Stimulated activated CD4-positive, alpha-beta T cell treated with anti-CD3 and anti-CD28 coated beads, Interleukin-4, amount 100 ng/mL, for 1 hour (primary cell): Measurements from ENCODE around the gene SLC2A14.
"Not testable (repeated sequence)": the region's sequence is repeated elsewhere in the genome, so short reads cannot be mapped to it uniquely, and the experiment has no call there.

Source experiments
- DNase-seq: peaks from one replicate; pipeline ENCODE4 v3.0.0-alpha.2; 2020

SLC2A14 gene

GRCh38 chr12:7869137-7869536, 3.6 kb downstream of the SLC2A14 start:
- DNase-seq = no peak

DNA sequence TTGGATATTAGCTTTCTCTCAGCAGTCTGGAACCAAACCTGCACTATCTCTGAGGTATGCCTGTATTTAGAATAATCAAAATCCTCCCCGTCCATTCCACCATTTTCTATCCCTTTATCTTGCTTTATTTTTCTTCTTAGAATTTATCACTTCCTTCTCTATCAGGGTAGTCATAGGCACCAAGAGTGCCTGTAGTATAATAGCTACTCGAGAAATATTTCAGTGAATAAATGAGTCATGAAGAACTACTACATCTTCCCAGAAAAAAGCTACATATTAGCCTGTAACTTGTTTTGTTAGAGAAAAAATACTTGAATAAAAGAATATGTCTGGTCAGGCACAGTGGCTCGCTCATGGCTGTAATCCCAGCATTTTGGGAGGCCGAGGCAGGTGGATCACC, 4.3 kb downstream of the SLC2A14 start:
- no peak for DNase-seq

DNA sequence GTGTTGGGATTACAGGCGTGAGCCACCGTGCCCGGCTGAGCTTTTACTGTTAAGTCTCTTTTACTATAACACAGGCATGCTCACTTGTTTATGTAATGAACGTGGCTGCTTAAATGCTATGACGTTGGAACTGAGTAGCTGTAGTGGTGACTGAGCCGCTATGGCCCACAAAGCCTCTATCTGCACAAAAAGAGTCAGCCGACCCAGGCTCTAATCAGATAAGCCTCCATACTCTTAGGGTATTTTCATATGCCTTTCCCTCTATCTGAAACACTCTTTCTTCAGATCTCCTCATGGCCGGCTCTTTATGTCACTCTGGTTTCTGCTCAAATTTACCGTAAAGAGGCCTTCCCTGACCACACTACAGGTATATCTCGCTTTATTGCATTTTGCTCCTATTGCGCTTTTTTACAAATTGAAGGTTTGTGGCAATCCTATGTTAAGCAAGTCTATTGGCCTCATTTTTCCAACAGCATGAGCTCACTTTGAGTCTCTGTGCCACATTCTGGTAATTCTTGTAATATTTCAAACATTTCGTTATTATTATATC, 8.0 kb downstream of the SLC2A14 start:
- DNase-seq = no peak

GRCh38 chr12:7862814-7863348, 9.8 kb downstream of the SLC2A14 start:
- not testable (repeated sequence) for DNase-seq

DNA sequence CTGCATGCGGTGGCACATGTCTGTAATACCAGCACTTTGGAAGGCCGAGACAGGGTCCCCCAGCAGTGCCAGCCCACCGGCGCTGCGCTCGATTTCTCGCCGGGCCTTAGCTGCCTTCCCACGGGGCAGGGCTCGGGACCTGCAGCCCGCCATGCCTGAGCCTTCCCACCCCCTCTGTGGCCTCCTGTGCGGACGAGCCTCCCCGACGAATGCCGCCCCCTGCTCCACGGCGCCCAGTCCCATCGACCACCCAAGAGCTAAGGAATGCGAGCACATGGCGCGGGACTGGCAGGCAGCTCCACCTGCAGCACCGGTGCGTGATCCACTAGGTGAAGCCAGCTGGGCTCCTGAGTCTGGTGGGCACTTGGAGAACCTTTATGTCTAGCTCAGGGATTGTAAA, 10.4 kb downstream of the SLC2A14 start:
- not testable (repeated sequence) for DNase-seq

GRCh38 chr12:7859552-7859951, 13.2 kb downstream of the SLC2A14 start:
- no peak for DNase-seq

- DNase-seq = no peak
Measured at GRCh38 chr12:7857971-7858370, 14.7 kb downstream of the SLC2A14 start.

GRCh38 chr12:7856516-7856915, 16.2 kb downstream of the SLC2A14 start:
- no peak for DNase-seq

DNA sequence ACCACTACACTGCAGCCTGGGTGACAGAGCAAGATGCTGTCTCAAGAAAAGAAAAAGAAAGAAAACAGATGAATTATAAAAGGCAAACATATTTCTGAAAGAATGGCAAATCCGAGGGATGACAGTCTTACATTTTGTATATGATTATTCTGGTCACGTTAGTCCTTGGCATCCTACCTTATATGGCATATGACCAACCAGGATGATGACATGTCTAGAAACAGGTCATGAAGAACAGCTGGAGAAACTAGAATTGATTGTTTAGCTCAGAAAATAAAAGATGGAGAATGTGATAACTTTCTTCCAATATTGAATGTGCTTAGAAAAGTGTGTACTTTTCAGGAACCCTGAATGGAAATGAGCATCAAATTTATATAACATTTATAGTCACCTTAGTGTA, 19.2 kb downstream of the SLC2A14 start:
- no peak for DNase-seq

DNA sequence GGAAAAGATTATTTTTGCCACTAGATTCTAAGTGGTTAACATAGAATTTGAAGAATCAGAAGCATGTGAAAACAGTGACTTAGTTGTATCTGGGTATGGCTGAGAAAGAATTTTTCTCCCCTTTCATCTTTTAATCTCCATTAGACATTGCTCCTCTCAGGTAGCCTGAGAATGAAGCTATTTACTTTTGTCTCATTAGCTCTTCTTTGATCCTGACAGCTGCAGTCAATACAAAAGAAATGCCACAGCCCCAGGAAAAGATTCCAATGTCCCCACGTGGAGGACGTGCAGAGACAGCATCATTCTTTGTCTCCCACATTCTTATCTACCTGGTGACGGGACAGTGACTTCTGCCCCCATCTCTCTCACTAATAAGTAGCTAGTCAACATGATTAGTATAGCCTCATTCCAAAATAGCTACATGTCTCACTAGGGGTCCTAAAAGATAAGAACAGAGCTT, 21.1 kb downstream of the SLC2A14 start:
- not testable (repeated sequence) for DNase-seq

GRCh38 chr12:7850099-7850498, 22.6 kb downstream of the SLC2A14 start:
- not testable (repeated sequence) for DNase-seq

DNA sequence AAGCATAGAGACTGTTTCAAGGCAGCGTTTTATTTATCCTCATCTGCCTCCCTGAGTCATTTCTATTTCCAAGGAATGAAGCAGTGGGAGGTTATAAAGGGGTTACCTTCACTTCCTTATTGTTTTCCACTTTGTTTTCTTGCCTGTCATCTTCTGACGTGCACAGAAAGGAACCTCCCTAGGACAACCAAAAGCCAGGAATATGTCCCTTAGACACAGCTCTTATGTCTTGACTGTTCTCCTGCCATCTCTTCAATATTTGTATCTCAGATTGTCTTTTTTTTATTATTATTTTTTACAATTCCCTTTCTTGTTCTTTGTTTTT, 24.7 kb downstream of the SLC2A14 start:
- not testable (repeated sequence) for DNase-seq

DNA sequence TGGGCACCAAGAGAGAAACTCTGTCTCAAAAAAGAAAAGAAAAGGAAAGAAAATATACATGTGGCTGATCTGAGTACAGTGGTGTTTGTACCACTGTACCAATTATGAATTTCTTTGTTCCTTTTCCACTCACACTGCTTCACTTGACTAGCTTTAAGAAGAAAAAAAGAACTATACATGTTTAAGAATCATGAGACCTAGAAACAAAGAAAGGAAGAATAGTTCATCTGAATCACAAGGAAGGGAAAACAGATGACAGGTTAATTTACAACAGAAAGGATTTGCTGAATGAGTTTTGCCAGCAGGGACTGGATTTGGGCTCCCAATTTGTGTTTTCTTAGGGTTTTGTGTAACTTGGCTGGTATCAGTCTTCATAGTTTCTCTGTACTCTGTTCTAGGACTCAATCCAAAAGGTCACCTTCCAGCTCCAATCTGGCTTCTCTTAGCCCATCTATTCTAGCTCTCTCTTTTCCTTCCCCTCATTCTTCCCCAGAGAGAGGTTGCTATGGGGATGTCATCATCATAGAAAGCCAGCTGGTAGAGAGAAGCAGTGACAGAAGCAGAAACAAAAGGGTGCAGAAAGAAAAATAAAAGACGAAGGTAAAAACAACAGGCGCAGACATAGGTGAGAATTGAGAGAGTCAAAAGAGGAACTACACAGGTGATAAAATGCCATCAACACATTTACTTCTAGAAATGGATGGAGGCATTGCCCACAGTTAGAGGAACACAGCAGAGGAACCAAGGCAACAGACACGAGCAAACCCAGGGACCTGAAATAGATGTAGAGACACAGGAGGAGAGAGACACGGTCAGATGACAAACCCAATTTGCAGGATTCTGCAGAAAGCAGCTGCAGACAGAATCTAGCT, 25.3 kb downstream of the SLC2A14 start:
- DNase-seq = not testable (repeated sequence)

DNA sequence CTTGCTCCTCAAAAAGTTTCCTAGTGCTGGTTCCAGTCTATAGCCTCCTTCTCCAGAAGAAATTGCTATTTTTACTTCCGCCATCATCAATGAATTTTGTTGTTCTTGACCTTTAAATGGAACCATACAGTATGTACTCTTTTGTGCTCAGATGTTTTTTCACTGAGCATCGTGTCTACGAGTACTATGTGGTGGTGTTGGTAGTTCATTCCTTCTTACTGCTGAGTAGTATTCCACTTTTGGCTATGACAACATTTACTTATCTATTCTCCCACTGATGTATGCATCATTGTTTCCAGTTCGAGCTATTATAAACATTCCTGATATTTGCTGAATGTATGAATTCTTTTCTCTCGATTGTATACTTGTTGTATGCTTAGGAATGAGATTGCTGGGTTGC, 28.6 kb downstream of the SLC2A14 start:
- no peak for DNase-seq

DNA sequence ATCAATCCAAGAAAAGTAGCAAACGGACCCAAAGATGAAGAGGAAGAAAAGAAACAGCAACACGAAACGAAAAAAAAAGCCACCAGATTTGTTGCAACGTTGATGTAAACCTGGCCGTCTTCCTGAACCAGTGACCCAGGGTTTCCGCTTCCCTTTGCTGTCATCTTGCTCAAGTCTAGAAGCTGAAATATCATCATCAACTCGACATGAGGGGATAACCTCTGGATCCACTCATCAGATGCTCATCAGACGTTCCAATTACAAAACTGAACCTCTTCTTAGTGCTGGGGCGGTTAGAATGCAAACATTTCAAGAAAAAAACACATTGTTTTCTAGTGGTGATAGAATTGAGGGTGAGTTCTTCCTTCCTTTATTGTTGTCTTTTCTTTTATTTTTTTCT, 29.1 kb downstream of the SLC2A14 start:
- not testable (repeated sequence) for DNase-seq

GRCh38 chr12:7843149-7843548, 29.6 kb downstream of the SLC2A14 start:
- not testable (repeated sequence) for DNase-seq

DNA sequence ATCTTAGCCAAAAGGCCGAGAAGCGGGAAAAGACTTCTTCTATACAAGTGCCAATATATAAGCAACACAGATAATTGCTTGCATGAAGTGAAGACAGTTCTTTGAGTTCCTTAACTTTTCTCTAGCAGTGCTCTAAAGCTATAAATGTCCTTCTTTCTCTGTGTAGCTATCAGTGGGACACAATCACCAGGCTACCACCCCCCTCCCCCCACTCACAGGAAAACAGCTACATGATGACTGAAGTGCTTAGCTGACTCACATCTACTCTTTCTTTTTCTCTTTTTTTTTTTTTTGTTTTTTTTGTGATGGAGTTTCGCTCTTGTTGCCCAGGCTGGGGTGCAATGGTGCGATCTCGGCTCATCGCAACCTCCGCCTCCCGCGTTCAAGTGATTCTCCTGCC, 30.3 kb downstream of the SLC2A14 start:
- DNase-seq = not testable (repeated sequence)

DNA sequence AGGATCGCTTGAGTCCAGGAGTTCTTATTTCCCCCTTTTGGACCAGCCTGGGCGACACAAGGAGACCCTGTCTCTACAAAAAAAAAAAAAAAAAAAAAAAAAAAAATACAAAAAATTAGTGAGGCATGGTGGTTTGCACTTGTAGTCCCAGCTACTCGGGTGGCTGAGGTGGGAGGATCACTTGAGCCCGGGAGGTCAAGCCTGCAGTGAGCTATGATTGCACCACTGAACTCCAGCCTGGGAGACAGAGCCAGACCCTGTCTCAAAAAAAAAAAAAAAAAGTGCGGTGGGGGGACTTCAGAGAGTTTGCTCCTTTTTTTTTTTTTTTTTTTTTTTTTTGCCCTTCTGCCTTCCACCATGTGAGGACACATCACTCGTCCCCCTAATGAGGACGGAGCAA, 32.9 kb downstream of the SLC2A14 start:
- DNase-seq = not testable (repeated sequence)

- not testable (repeated sequence) for DNase-seq
Measured at GRCh38 chr12:7839226-7839625, 33.5 kb downstream of the SLC2A14 start.

GRCh38 chr12:7837366-7837765, 35.3 kb downstream of the SLC2A14 start:
- DNase-seq = no peak

- no peak for DNase-seq
Measured at GRCh38 chr12:7835766-7836165, 36.9 kb downstream of the SLC2A14 start.

- no peak for DNase-seq
Measured at GRCh38 chr12:7835116-7835515, 37.6 kb downstream of the SLC2A14 start.

DNA sequence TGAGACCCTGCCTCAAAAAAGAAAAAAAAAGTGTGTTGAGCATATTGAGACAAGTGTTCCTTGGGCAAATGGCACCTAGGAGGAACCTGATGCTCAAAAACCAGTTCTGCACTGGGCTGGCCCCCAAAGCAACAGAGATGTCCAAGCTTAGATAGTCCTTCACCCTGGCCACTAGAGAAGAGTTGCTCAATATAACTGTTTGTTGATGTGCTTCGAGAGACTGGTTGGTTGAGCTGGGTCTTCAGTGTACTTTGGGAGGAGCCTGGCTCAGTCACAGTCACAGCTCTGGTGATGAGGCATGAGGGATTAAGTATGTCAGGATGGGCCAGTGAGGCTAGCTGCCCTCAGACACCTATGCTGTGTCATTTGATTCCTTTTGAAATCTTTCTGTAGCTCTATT, 38.0 kb downstream of the SLC2A14 start:
- DNase-seq = no peak

GRCh38 chr12:7833831-7834230, 38.9 kb downstream of the SLC2A14 start:
- DNase-seq = no peak
